ENCODE measurements around the gene C1QL1. TPM values are rescaled to one million over a fixed set of nuclear protein-coding genes. Genes with fewer than 3 reads are reported as not detected.
"Not testable (repeated sequence)": the region's sequence is repeated elsewhere in the genome, so short reads cannot be mapped to it uniquely, and the experiment has no call there.

The C1QL1 gene
- total and polyA plus RNA-seq, 2 of the 13 experiments (the other 11 are each of a cell fraction or from before 2014, with no cell fraction given): 0.11 TPM

DNA sequence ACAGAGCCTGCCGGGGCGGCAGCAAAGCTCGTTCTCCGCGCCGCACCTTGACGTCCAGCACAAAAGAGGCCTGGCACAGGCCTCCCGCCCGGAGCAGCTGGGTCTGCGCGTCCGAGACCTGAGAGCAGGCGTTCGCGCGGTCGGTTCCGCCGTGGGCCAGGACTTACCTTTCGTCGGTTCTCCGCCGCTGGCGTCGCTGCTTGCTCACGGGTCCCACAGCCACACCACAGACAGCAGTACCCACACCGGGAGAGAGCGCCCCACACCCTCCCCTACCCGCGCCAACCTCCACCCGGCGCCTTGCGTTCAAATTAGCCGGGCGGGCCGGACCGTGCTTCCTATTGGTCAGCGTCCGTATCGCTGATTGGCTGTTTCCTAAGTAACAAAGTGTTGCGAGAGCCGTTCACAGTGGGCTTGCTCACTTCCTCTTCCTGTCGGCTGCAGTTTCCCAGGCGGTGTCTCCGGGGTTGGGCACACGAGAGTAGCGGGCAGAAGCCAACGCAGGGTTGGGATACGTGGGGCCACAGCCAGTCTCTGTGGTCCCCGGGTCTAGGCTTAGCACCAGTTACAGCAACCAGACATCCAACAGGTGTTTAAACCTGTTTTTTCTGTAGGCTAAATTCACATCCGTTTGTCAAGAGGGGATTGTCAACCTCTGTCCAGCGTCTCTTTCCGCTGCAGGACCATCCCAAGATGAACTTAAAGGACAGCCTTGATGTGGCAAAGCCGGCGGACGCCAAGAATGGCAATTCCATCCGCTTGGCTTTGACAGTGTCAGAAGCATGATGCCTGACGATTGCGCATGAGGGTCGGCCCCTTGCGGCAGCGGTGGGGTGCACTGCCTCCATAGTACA is 20.4 kb downstream of the C1QL1 start, which contains the start of gene KIF18B (continued):
- TF ChIP-seq, protein P1, sequence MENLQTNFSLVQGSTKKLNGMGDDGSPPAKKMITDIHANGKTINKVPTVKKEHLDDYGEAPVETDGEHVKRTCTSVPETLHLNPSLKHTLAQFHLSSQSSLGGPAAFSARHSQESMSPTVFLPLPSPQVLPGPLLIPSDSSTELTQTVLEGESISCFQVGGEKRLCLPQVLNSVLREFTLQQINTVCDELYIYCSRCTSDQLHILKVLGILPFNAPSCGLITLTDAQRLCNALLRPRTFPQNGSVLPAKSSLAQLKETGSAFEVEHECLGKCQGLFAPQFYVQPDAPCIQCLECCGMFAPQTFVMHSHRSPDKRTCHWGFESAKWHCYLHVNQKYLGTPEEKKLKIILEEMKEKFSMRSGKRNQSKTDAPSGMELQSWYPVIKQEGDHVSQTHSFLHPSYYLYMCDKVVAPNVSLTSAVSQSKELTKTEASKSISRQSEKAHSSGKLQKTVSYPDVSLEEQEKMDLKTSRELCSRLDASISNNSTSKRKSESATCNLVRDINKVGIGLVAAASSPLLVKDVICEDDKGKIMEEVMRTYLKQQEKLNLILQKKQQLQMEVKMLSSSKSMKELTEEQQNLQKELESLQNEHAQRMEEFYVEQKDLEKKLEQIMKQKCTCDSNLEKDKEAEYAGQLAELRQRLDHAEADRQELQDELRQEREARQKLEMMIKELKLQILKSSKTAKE (CRISPR knock-in tag; IDR thresholded peaks at IDR 0.05; ENCODE audit: borderline replicate concordance): 0 out of 2 replicates have a peak, but pooled peaks have one; percentile 16
- TF ChIP-seq SMC3 (IDR thresholded peaks at IDR 0.05; ENCODE audit: low read length) (no peak), KLF12 (CRISPR knock-in tag; IDR thresholded peaks at IDR 0.05; ENCODE audit: borderline replicate concordance) (0 out of 2 replicates have a peak, but pooled peaks have one; percentile 62), FOXJ3 (CRISPR knock-in tag; IDR thresholded peaks at IDR 0.05; ENCODE audit: borderline replicate concordance) (peak; percentile 76), KDM1A (CRISPR knock-in tag; IDR thresholded peaks at IDR 0.05) (no peak), FOXK1 (CRISPR knock-in tag; IDR thresholded peaks at IDR 0.05; ENCODE audit: borderline replicate concordance, low read depth) (peak; percentile 85; the same call in 1 of the 2 replicates), PRDM4 (CRISPR knock-in tag; IDR thresholded peaks at IDR 0.05; ENCODE audit: borderline replicate concordance) (no peak), ZNF274 (CRISPR knock-in tag; IDR thresholded peaks at IDR 0.05) (peak; percentile 87), CREM (IDR thresholded peaks at IDR 0.05) (peak; percentile 60), CREM (CRISPR knock-in tag; IDR thresholded peaks at IDR 0.05) (no peak)
- TF ChIP-seq, protein P2, sequence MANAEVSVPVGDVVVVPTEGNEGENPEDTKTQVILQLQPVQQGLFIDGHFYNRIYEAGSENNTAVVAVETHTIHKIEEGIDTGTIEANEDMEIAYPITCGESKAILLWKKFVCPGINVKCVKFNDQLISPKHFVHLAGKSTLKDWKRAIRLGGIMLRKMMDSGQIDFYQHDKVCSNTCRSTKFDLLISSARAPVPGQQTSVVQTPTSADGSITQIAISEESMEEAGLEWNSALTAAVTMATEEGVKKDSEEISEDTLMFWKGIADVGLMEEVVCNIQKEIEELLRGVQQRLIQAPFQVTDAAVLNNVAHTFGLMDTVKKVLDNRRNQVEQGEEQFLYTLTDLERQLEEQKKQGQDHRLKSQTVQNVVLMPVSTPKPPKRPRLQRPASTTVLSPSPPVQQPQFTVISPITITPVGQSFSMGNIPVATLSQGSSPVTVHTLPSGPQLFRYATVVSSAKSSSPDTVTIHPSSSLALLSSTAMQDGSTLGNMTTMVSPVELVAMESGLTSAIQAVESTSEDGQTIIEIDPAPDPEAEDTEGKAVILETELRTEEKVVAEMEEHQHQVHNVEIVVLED (CRISPR knock-in tag; IDR thresholded peaks at IDR 0.05; ENCODE audit: borderline replicate concordance): peak; percentile 65; the same call in 1 of the 2 replicates
- TF ChIP-seq, protein P3, sequence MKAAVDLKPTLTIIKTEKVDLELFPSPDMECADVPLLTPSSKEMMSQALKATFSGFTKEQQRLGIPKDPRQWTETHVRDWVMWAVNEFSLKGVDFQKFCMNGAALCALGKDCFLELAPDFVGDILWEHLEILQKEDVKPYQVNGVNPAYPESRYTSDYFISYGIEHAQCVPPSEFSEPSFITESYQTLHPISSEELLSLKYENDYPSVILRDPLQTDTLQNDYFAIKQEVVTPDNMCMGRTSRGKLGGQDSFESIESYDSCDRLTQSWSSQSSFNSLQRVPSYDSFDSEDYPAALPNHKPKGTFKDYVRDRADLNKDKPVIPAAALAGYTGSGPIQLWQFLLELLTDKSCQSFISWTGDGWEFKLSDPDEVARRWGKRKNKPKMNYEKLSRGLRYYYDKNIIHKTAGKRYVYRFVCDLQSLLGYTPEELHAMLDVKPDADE (CRISPR knock-in tag; IDR thresholded peaks at IDR 0.05): no peak

GRCh38 chr17:44945652-44946051 is 22.5 kb downstream of the C1QL1 start:
- DNase-seq (ENCODE audit: low spot score); H3K27me3 ChIP-seq (ENCODE audit: control insufficient read depth in 1 of 2, insufficient read depth in 2 of 2, low read length in 2 of 2); BruUV-seq (replicated peaks); H3K9me3 ChIP-seq (ENCODE audit: low read length); H4K20me1 ChIP-seq (ENCODE audit: insufficient read depth, low read length); H3K9ac ChIP-seq (ENCODE audit: insufficient read depth, low read depth, low read length); intact Hi-C loops (cut with micrococcal nuclease; ENCODE audit: unreplicated experiment); FAIRE-seq; ATAC-seq; in situ Hi-C loops (cut with HindIII; ENCODE audit: extremely low pct_ligation_motif_present, low pct_unique_long_range_greater_than_20kb); H2AFZ ChIP-seq (ENCODE audit: low read length); CTCF ChIA-PET (ENCODE audit: low intra/inter-chr PET ratio, low total read pairs); POLR2A ChIA-PET; H3K27ac ChIP-seq (ENCODE audit: extremely low read length, insufficient read depth, low read length); H3K36me3 ChIP-seq (replicated peaks in 1 of 2; ENCODE audit: control insufficient read depth in 1 of 2, insufficient read depth in 2 of 2, low read length in 2 of 2): not testable (repeated sequence)
- Histone ChIP-seq H3K4me2 (ENCODE audit: low read depth, low read length) (peak overlapping the region; percentile 76), H3K4me3 (replicated peaks in 1 of 3; ENCODE audit: insufficient read depth in 1 of 3, low read depth in 2 of 3, low read length in 3 of 3) (peak overlapping the region in 1 of 3 experiments; percentile 6; a peak in 2 of 6 replicates), H3K79me2 (ENCODE audit: insufficient read depth, low read length) (peaks cover 61% of the 10 kb centered on the region), H3K4me1 (ENCODE audit: insufficient read depth, low read length) (peaks cover 69% of the 10 kb centered on the region)
- WGBS (ENCODE audit: low lambda C conversion rate): 92% methylated on average over 10 of the region's 10 CpGs

All from HepG2 (cell line).